GM18907 (cell line): ENCODE data around the gene CORO7.

Experiments
- ATAC-seq: cut with Tn5 transposase; IDR thresholded peaks from one replicate; pipeline ENCODE4 v1.9.1; 2021; ENCODE audit warnings: mild to moderate bottlenecking, moderate library complexity; ENCODE audit not compliant: unreplicated experiment

Gene CORO7

GRCh38 chr16:4426722-4427372, 10.5 kb upstream of the CORO7 start:
- no peak for ATAC-seq

DNA sequence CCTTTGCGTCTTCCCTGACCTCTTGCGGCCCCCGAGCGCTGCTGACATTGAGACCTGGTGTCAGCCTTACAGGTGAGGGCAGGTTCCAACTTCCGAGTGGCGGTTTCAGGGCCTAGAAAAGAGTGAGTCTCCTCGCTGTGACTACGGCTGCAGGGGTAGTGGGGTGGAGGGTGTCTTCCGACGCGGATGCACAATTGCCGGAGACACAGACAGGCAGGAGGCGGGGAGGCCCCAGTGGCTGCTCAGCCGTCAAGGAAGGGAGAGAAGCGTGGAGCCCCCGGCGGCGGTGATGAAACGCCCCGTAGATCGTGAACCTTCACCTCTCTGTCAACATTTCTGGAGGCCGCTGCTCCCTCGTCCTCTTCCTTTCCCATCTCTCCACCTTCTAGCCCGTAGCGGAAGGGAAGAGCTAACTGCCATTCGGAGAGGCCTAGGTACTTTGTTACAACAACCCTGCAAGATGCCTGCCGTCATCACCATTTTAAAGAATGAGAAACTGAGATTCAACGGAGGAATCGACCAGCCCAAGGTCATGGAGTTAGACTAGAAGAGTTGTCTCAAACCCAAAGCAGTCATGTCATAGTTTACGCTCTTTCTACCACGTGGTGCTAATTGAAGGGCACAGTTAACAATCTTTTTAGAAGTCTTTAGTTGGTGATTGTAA, 9.8 kb upstream of the CORO7 start:
- peak; percentile 46 for ATAC-seq

GRCh38 chr16:4425378-4426020, 9.1 kb upstream of the CORO7 start, which contains the start of gene DNAJA3:
Gene DNAJA3 (plus strand): TSS chr16:4425868. CDS start chr16:4425882, 14 bp downstream.
- ATAC-seq = peak; percentile 90

DNA sequence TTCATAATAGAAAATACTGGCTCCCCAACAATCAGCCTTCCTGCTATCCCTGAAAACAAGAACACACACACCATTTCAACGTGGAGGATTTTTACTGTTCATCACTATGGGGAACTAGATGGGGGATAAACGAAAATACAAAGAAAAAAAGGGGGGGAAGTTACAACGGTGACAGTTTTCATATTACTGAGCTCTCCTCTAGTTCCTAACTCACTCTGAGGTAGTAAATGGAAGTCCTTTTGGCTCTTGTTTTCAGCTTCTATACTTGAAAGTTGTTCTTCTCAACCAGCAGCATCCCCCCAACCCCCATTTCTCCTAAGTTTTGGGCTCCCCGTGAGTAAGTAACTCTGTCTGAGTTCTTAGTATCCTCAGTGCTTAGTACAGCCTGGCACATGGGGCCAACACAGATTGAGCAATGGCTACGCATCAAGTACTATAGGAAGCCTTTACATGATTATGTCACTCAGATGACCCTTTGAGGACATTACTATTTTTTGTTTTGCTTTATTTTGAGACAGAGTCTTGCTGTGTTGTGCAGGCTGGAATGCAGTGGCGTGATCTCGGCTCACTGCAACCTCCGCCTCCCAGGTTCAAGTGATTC, 4.2 kb upstream of the CORO7 start:
- ATAC-seq = no peak

DNA sequence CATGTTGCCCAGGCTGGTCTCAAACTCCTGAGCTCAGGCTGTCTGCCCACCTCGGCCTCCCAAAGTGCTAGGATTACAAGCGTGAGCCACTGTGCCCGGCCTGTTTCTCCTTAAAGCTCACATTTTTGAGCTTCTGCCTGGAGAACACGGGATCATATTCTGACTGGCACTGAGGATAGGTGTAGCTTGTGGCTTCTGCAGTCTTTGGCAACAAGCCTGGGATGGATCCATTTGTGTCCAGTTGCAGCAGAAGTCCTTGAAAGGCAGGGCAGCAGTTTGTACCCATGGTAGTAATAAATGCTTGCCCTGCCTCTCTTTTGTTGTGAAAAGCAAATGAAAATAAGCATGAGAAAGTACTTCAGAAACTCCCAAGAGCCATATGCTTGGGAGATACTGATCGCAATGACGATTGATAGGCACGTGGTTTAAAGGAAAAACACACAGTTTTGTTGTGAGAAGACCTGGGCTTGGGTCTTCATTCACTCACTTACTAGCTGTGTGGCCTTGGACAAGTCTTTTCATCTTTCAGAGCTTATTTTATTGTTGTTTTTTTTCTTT, 3.1 kb upstream of the CORO7 start:
- no peak for ATAC-seq

DNA sequence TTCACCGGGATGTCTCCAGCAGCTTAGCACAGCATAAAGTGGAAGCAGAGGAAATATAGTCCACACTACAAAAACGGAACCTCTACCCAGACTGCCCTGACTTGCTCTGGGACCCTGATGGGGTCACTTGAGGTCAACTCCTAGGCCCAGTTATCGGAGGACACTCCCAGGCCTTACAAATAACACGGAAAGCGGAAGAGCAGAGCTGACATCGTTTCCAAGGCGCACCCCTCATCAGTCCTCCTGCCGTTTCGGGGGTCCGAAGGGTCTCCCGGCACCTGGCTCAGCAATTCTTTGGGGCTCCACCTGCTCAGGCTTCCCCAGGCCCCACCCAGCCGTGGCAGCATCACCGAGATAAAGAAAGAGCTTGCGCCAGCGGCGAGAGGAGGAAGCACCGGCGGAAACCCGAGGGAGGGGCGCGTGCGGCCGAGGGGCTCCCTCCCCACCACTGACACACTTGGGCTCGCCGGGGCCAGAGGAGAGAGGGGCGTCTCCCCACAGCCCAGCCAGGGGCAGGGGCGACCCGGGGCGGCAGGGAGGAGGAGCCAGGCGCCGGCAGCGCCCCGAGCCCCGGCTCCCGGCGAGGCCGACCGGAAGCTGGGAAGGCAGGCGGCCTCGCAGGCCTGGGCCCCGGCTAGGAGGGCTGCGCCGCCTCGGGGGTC, 727 bp downstream of the CORO7 start:
- peak; percentile 18 for ATAC-seq

- ATAC-seq = peak; percentile 67
Measured at GRCh38 chr16:4414187-4414917, 2.0 kb downstream of the CORO7 start.

GRCh38 chr16:4412854-4413253, 3.5 kb downstream of the CORO7 start:
- ATAC-seq = no peak

GRCh38 chr16:4412159-4412558, 4.2 kb downstream of the CORO7 start:
- ATAC-seq = no peak

- no peak for ATAC-seq
Measured at GRCh38 chr16:4411684-4412083, 4.7 kb downstream of the CORO7 start.

- ATAC-seq = no peak
Measured at GRCh38 chr16:4410335-4411075, 5.9 kb downstream of the CORO7 start.

DNA sequence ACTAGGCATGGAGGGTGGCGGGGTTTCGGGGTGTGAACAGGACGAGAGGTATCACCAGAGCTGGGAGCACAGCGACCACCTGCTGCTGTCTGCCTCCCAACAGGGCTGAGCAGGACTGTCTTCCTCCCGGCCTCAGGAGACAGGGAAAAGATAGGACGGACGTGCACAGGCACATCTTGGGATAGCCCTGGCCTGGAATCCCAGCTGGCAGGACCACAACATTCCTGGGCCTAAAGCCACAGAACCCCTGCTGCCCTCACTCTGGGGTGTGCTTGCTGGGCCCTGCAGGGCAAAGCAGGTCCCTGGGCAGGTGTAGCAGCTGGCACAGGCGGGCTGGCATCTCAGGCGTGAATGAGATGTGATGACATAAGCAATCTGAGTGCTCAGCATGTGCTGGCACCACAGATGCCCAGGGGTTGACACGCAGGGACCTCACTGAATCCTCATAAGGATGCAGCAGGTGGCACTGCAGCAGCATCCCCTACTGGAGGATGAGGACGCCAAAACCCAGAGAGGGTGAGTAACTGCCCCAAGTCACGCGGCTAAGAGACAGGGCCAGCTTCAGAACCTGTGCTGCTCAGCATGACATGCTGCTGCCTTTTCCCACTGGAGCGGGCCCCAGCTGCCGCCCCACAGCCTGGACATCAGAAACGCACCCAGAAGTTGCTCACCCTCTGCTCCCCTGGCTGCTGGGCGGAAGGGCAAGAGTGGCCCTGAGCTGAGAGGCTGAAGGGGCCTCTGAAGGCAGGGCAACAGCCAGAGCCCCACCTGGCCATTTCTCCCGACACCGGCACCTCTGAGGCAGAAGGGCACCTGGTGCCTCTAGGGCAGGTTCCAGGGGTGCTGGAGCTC, 7.1 kb downstream of the CORO7 start:
- no peak for ATAC-seq

GRCh38 chr16:4408323-4408690, 8.1 kb downstream of the CORO7 start:
- no peak for ATAC-seq

DNA sequence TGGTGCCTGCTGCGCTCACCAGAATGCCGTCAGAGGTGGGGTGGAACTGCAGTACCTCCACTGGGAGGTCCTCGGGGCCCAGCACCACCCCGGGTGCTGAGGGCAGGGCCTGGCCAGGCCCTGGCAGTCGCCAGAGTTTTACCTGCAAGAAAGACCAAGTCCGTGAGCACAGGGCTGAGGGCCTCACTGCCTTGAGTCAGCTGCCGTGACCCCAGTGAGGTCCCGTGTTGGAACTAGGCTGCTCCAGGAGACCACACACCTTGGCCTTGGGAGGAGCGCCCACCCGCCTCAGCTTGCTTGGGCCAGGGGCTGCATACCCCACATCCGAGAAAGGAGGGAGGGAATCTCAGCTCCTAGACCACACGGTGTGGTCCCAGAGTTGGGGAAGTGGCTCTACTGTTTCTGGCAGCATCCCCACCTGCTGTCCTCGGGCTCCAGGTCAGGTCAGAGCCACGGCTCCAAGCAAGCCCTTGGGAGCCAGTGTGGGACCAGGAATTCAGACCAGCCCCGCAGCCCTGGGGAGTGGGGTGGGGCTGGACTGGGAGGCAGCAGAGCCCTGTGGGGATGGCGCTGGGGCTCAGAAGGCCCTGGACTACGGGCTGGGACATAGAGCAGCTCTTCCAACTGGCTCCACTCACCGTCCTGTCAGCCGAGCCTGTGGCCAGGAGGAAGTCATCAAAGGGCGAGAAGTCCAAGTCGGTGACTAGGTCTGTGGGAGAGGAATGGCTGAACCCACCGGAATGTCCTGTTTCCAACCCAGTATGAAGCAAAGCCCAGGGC, 8.7 kb downstream of the CORO7 start:
- ATAC-seq = no peak

GRCh38 chr16:4404967-4405696, 11.3 kb downstream of the CORO7 start:
- no peak for ATAC-seq

DNA sequence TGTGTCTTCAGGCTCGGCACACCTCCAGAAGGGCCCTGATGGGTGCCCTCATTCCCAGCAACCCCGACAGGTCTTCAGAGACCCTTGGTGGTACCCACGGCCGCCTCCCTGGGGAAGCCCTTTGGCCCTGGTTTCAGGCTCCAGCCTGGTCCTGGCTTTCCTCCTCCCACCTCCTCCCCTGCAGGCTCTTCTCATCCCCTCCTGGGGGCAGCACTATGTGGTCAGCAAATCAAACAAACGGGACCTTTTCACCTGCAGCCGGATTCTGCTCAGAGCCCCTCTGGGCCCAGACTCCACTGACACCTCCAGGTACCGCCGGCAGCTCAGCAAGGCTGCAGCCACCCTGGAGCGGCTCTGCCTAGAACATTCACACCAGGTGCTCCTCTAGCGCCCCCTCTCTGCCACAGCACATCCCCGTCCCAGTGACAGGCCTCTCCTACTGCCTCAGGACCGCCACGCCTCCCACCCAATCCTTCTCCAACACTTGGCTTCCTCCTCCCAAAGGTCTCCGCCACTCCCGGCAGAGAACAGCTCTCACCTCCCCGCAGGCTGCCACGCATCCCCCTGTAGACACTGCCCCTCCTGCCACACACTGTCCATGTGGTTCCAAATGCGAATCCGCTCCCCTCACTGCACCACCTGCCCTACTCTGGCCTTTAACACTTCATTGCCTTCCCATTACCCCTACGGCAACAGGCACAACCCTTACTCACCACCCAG, 12.0 kb downstream of the CORO7 start:
- ATAC-seq = no peak
